Measurements from ENCODE around the gene NFIC. TPM values are rescaled to one million over a fixed set of nuclear protein-coding genes. Genes with fewer than 3 reads are reported as not detected.

Gene NFIC
- total RNA-seq, 1 donor from 2014 or later: 38.3 TPM

DNA sequence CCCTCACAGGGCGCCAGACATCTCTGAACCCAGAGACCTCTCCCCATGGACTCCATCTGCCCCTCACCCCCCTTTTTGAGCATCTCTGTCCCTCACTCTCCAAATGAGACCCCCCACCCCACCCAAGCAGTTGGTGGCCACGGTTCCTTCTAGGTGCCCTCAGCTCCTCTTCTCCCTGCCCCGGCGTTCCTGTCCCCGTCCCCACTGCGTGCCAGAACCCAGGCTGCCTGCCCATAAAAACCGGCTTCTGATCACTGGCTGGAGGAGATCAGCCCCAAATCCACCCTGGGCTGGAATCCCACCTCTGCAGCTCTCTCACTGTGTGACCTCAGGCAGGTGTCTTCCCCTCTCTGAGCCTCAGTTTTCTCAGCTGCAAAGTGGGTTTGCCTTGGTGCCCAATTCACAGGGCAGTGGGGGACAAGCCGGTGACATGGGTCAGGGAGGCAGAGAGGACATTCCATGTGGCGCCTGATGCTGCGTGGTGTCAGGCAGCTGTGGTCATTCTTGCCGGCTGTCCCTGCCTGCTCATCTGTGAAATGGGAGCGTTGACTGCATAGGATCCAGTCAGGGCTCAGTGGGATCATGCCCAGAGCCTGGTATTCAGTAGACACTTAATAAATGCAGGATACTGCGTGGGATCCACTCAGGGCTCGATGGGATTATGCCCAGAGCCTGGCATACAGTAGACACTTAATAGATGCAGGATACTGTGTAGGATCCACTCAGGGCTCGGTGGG, 88.4 kb downstream of the NFIC start:
- Mint-ChIP-seq H3K4me1 (ENCODE audit: low read depth, unreplicated experiment) (peaks cover 14% of the 10 kb centered on the region), H3K27me3 (ENCODE audit: low read depth, unreplicated experiment) (no peaks in the 10 kb centered on the region), H3K4me3 (ENCODE audit: unreplicated experiment) (no peak overlapping the region), H3K27ac (ENCODE audit: unreplicated experiment) (no peak overlapping the region), H3K36me3 (ENCODE audit: low read depth, unreplicated experiment) (peaks cover 14% of the 10 kb centered on the region), H3K9me3 (ENCODE audit: unreplicated experiment) (no peaks in the 10 kb centered on the region)
- H3K36me3 ChIP-seq (ENCODE audit: insufficient read depth, low read length): peaks cover 17% of the 10 kb centered on the region
- peaks cover 37% of the 10 kb centered on the region for H3K4me1 ChIP-seq (ENCODE audit: insufficient read depth, low read length)
- no peak overlapping the region for H3K9ac ChIP-seq (ENCODE audit: low read length)
- H3K9me3 ChIP-seq (ENCODE audit: insufficient read depth, low read depth, low read length): no peaks in the 10 kb centered on the region
- H3K79me2 ChIP-seq (ENCODE audit: insufficient read depth, low read length): peaks cover 23% of the 10 kb centered on the region
- peaks cover 13% of the 10 kb centered on the region for H4K20me1 ChIP-seq (ENCODE audit: insufficient read depth, low read length)
- FAIRE-seq (no peak), DNase-seq (ENCODE audit: low read depth) (no peak)
- TF ChIP-seq EZH2 (IDR thresholded peaks at IDR 0.05; ENCODE audit: insufficient read depth, low read length): no peak
- TF ChIP-seq, protein P1, sequence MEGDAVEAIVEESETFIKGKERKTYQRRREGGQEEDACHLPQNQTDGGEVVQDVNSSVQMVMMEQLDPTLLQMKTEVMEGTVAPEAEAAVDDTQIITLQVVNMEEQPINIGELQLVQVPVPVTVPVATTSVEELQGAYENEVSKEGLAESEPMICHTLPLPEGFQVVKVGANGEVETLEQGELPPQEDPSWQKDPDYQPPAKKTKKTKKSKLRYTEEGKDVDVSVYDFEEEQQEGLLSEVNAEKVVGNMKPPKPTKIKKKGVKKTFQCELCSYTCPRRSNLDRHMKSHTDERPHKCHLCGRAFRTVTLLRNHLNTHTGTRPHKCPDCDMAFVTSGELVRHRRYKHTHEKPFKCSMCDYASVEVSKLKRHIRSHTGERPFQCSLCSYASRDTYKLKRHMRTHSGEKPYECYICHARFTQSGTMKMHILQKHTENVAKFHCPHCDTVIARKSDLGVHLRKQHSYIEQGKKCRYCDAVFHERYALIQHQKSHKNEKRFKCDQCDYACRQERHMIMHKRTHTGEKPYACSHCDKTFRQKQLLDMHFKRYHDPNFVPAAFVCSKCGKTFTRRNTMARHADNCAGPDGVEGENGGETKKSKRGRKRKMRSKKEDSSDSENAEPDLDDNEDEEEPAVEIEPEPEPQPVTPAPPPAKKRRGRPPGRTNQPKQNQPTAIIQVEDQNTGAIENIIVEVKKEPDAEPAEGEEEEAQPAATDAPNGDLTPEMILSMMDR (IDR thresholded peaks at IDR 0.05; ENCODE audit: insufficient read depth, low read depth, low read length): no peak
- H3K4me2 ChIP-seq (ENCODE audit: low read length): no peak overlapping the region
- H3K4me3 ChIP-seq (ENCODE audit: insufficient read depth, low read depth, low read length): no peak overlapping the region
- no peaks in the 10 kb centered on the region for H3K27me3 ChIP-seq (ENCODE audit: insufficient read depth, low read length)
- H3K27ac ChIP-seq (ENCODE audit: low read depth, low read length): no peak overlapping the region
- H2AFZ ChIP-seq (ENCODE audit: low read depth, low read length): no peak overlapping the region

DNA sequence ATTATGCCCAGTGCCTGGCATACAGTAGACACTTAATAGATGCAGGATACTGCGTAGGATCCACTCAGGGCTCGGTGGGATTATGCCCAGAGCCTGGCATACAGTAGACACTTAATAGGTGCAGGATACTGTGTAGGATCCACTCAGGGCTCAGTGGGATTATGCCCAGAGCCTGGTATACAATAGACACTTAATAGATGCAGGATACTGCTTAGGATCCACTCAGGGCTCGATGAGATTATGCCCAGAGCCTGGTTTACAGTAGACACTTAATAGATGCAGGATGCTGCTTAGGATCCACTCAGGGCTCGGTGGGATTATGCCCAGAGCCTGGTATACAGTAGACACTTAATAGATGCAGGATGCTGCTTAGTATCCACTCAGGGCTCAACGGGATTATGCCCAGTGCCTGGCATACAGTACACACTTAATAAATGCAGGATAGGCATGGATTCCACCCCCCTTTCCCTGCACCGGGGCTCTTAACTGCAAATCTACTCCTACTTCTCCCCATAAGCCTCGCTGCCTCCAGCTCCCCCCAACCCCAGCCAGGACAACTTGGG, 89.1 kb downstream of the NFIC start:
- Mint-ChIP-seq H3K4me3 (ENCODE audit: unreplicated experiment) (no peak overlapping the region), H3K4me1 (ENCODE audit: low read depth, unreplicated experiment) (peaks cover 14% of the 10 kb centered on the region), H3K9me3 (ENCODE audit: unreplicated experiment) (no peaks in the 10 kb centered on the region), H3K27ac (ENCODE audit: unreplicated experiment) (no peak overlapping the region), H3K36me3 (ENCODE audit: low read depth, unreplicated experiment) (peaks cover 14% of the 10 kb centered on the region), H3K27me3 (ENCODE audit: low read depth, unreplicated experiment) (no peaks in the 10 kb centered on the region)
- Histone ChIP-seq H3K4me2 (ENCODE audit: low read length) (no peak overlapping the region), H3K36me3 (ENCODE audit: insufficient read depth, low read length) (peaks cover 17% of the 10 kb centered on the region), H3K4me3 (ENCODE audit: insufficient read depth, low read depth, low read length) (no peak overlapping the region), H3K79me2 (ENCODE audit: insufficient read depth, low read length) (peaks cover 27% of the 10 kb centered on the region), H3K27ac (ENCODE audit: low read depth, low read length) (no peak overlapping the region), H3K4me1 (ENCODE audit: insufficient read depth, low read length) (peaks cover 40% of the 10 kb centered on the region), H3K9me3 (ENCODE audit: insufficient read depth, low read depth, low read length) (no peaks in the 10 kb centered on the region), H3K27me3 (ENCODE audit: insufficient read depth, low read length) (no peaks in the 10 kb centered on the region), H3K9ac (ENCODE audit: low read length) (no peak overlapping the region), H4K20me1 (ENCODE audit: insufficient read depth, low read length) (peaks cover 11% of the 10 kb centered on the region), H2AFZ (ENCODE audit: low read depth, low read length) (no peak overlapping the region)
- DNase-seq (ENCODE audit: low read depth) (no peak), FAIRE-seq (no peak)
- TF ChIP-seq EZH2 (IDR thresholded peaks at IDR 0.05; ENCODE audit: insufficient read depth, low read length): no peak
- TF ChIP-seq, protein P1 (IDR thresholded peaks at IDR 0.05; ENCODE audit: insufficient read depth, low read depth, low read length): no peak

All from astrocyte (in vitro differentiated cells and primary cell).